Parathyroid adenoma (tissue), 2 donors: Measurements from ENCODE around the gene SYNRG.

ENCODE experiments used
- H2AFZ ChIP-seq: fragments of 300-600 bp; sonication (generic); one replicate; pipeline ENCODE4 v1.7.0; 2017; ENCODE audit warnings: antibody characterized with exemption, mild to moderate bottlenecking
- H3K27ac ChIP-seq: fragments of 300-600 bp; sonication (generic); one replicate; pipeline ENCODE4 v1.7.0; 2017
- H3K27me3 ChIP-seq: fragments of 300-600 bp; sonication (generic); one replicate; pipeline ENCODE4 v1.7.0; 2017; ENCODE audit warnings: low read length; ENCODE audit not compliant: control insufficient read depth, insufficient read depth
- H3K36me3 ChIP-seq: fragments of 300-600 bp; sonication (generic); one replicate; pipeline ENCODE4 v1.7.0; 2017; ENCODE audit warnings: low read length; ENCODE audit not compliant: control insufficient read depth, insufficient read depth
- H3K4me1 ChIP-seq: fragments of 300-600 bp; sonication (generic); one replicate; pipeline ENCODE4 v1.7.0; 2017; ENCODE audit warnings: control low read depth
- H3K4me2 ChIP-seq: fragments of 300-600 bp; sonication (generic); one replicate; pipeline ENCODE4 v1.7.0; 2017; ENCODE audit warnings: low read length
- H3K4me3 ChIP-seq: fragments of 300-600 bp; sonication (generic); one replicate; pipeline ENCODE4 v1.7.0; 2017; ENCODE audit warnings: low read depth, low read length
- H3K79me2 ChIP-seq: fragments of 300-600 bp; sonication (generic); one replicate; pipeline ENCODE4 v1.7.0; 2017; ENCODE audit warnings: control low read depth
- H3K9ac ChIP-seq: fragments of 300-600 bp; sonication (generic); one replicate; pipeline ENCODE4 v1.7.0; 2017; ENCODE audit warnings: mild to moderate bottlenecking
- H3K9me3 ChIP-seq: fragments of 300-600 bp; sonication (generic); one replicate; pipeline ENCODE4 v1.7.0; 2017; ENCODE audit warnings: low read length; ENCODE audit not compliant: control insufficient read depth
- CTCF ChIP-seq: fragments of 300-600 bp; sonication (generic); IDR thresholded peaks from one replicate; pipeline ENCODE4 v1.7.0; 2017; ENCODE audit warnings: antibody characterized with exemption, mild to moderate bottlenecking
- donor health status: primary hyperparathyroidism.

Gene SYNRG

GRCh38 chr17:37562016-37562745 lies 47.0 kb downstream of the SYNRG start:
- no peak for TF ChIP-seq CTCF
- Histone ChIP-seq H3K4me2 (no peak overlapping the region), H3K79me2 (peaks cover 4% of the 10 kb centered on the region), H3K27me3 (no peaks in the 10 kb centered on the region), H3K4me3 (no peak overlapping the region), H3K9ac (no peak overlapping the region), H2AFZ (no peak overlapping the region), H3K4me1 (no peaks in the 10 kb centered on the region), H3K9me3 (no peaks in the 10 kb centered on the region), H3K27ac (no peak overlapping the region), H3K36me3 (no peaks in the 10 kb centered on the region)

- Histone ChIP-seq H3K9ac (no peak overlapping the region), H3K27ac (no peak overlapping the region), H3K27me3 (no peaks in the 10 kb centered on the region), H3K36me3 (no peaks in the 10 kb centered on the region), H3K79me2 (peaks cover 2% of the 10 kb centered on the region), H3K4me2 (no peak overlapping the region), H3K4me3 (no peak overlapping the region), H2AFZ (no peak overlapping the region), H3K4me1 (no peaks in the 10 kb centered on the region), H3K9me3 (no peaks in the 10 kb centered on the region)
- no peak for TF ChIP-seq CTCF
These were observed 50.9 kb downstream of the SYNRG start for GRCh38 chr17:37558299-37558698.

- TF ChIP-seq CTCF: no peak
- H3K9ac ChIP-seq: no peak overlapping the region
- H3K79me2 ChIP-seq: peaks cover 4% of the 10 kb centered on the region
- H2AFZ ChIP-seq: no peak overlapping the region
- no peaks in the 10 kb centered on the region for H3K27me3 ChIP-seq
- no peak overlapping the region for H3K4me2 ChIP-seq
- H3K27ac ChIP-seq: no peak overlapping the region
- H3K36me3 ChIP-seq: no peaks in the 10 kb centered on the region
- peaks cover 3% of the 10 kb centered on the region for H3K4me1 ChIP-seq
- H3K4me3 ChIP-seq: no peak overlapping the region
- no peaks in the 10 kb centered on the region for H3K9me3 ChIP-seq
These were observed 51.7 kb downstream of the SYNRG start for GRCh38 chr17:37557482-37557881.

- no peaks in the 10 kb centered on the region for H3K36me3 ChIP-seq
- no peak overlapping the region for H3K4me2 ChIP-seq
- no peaks in the 10 kb centered on the region for H3K9me3 ChIP-seq
- no peak overlapping the region for H3K27ac ChIP-seq
- no peak overlapping the region for H3K4me3 ChIP-seq
- TF ChIP-seq CTCF: no peak
- H3K27me3 ChIP-seq: no peaks in the 10 kb centered on the region
- H2AFZ ChIP-seq: no peak overlapping the region
- H3K4me1 ChIP-seq: peaks cover 8% of the 10 kb centered on the region
- H3K9ac ChIP-seq: no peak overlapping the region
- H3K79me2 ChIP-seq: peaks cover 12% of the 10 kb centered on the region
These were observed 53.8 kb downstream of the SYNRG start for GRCh38 chr17:37555386-37555785.

- no peak overlapping the region for H2AFZ ChIP-seq
- no peak overlapping the region for H3K9ac ChIP-seq
- no peak for TF ChIP-seq CTCF
- peaks cover 8% of the 10 kb centered on the region for H3K4me1 ChIP-seq
- no peaks in the 10 kb centered on the region for H3K27me3 ChIP-seq
- no peak overlapping the region for H3K4me2 ChIP-seq
- no peaks in the 10 kb centered on the region for H3K9me3 ChIP-seq
- peaks cover 16% of the 10 kb centered on the region for H3K79me2 ChIP-seq
- no peak overlapping the region for H3K27ac ChIP-seq
- H3K36me3 ChIP-seq: no peaks in the 10 kb centered on the region
- H3K4me3 ChIP-seq: no peak overlapping the region
These were observed 55.7 kb downstream of the SYNRG start for GRCh38 chr17:37553401-37553966.
